ENCODE data around the gene DENND2D. TPM values are rescaled to one million over a fixed set of nuclear protein-coding genes. Genes with fewer than 3 reads are reported as not detected.

Gene DENND2D
- total RNA-seq, 1 donor, result 4.7 TPM

- H2AFZ ChIP-seq (ENCODE audit: low read length), result no peak overlapping the region
- no peaks in the 10 kb centered on the region for H3K27me3 ChIP-seq (ENCODE audit: insufficient read depth, low read length)
- H3K4me3 ChIP-seq (ENCODE audit: insufficient read depth, low read length), result no peak overlapping the region
- H3K4me2 ChIP-seq (ENCODE audit: insufficient read depth, low read length), result no peak overlapping the region
- no peaks in the 10 kb centered on the region for H3K79me2 ChIP-seq (ENCODE audit: insufficient read depth, low read length)
- no peak overlapping the region for H3K27ac ChIP-seq (ENCODE audit: low read depth, low read length)
- DNase-seq (ENCODE audit: insufficient read length, low spot score, missing footprints), result no peak
- no peaks in the 10 kb centered on the region for H3K36me3 ChIP-seq (ENCODE audit: insufficient read depth, low read length)
- H4K20me1 ChIP-seq (ENCODE audit: insufficient read depth, low read length), result no peaks in the 10 kb centered on the region
- H3K4me1 ChIP-seq (ENCODE audit: insufficient read depth, low read length), result no peaks in the 10 kb centered on the region
- TF ChIP-seq, protein P1, sequence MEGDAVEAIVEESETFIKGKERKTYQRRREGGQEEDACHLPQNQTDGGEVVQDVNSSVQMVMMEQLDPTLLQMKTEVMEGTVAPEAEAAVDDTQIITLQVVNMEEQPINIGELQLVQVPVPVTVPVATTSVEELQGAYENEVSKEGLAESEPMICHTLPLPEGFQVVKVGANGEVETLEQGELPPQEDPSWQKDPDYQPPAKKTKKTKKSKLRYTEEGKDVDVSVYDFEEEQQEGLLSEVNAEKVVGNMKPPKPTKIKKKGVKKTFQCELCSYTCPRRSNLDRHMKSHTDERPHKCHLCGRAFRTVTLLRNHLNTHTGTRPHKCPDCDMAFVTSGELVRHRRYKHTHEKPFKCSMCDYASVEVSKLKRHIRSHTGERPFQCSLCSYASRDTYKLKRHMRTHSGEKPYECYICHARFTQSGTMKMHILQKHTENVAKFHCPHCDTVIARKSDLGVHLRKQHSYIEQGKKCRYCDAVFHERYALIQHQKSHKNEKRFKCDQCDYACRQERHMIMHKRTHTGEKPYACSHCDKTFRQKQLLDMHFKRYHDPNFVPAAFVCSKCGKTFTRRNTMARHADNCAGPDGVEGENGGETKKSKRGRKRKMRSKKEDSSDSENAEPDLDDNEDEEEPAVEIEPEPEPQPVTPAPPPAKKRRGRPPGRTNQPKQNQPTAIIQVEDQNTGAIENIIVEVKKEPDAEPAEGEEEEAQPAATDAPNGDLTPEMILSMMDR (IDR thresholded peaks at IDR 0.05; ENCODE audit: extremely low read depth, low read depth, low read length), result no peak
- H3K9me3 ChIP-seq (ENCODE audit: low read depth, low read length), result no peaks in the 10 kb centered on the region
Observed at GRCh38 chr1:111242805-111243523, 42.5 kb upstream of the DENND2D start.

DNA sequence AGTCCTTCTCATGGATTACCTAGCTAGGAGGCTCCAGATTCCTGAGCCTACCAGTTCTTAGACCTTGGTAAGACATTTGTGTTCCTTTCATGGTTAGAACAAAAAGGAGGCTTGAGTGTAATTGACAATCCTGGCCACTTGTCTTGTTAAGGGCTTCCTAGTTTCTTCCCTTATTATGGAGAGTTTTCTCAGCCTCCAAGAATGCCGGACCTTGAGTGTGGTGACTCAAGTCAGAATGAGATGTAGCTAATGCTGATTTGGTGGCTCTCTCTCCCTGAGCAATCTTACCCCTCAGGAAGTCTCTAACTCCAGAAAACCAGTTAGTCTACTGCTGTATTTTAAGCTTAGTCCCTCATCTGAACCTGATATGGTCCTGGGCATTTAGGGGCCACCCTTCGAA is 41.4 kb upstream of the DENND2D start:
- no peaks in the 10 kb centered on the region for H3K9me3 ChIP-seq (ENCODE audit: low read depth, low read length)
- peak; percentile 77 for DNase-seq (ENCODE audit: insufficient read length, low spot score, missing footprints)
- H4K20me1 ChIP-seq (ENCODE audit: insufficient read depth, low read length), result no peaks in the 10 kb centered on the region
- H3K4me2 ChIP-seq (ENCODE audit: insufficient read depth, low read length), result no peak overlapping the region
- H3K4me1 ChIP-seq (ENCODE audit: insufficient read depth, low read length), result no peaks in the 10 kb centered on the region
- H3K27me3 ChIP-seq (ENCODE audit: insufficient read depth, low read length), result no peaks in the 10 kb centered on the region
- H2AFZ ChIP-seq (ENCODE audit: low read length), result no peak overlapping the region
- no peak overlapping the region for H3K27ac ChIP-seq (ENCODE audit: low read depth, low read length)
- no peak overlapping the region for H3K4me3 ChIP-seq (ENCODE audit: insufficient read depth, low read length)
- H3K36me3 ChIP-seq (ENCODE audit: insufficient read depth, low read length), result no peaks in the 10 kb centered on the region
- TF ChIP-seq, protein P1 (IDR thresholded peaks at IDR 0.05; ENCODE audit: extremely low read depth, low read depth, low read length), result no peak
- no peaks in the 10 kb centered on the region for H3K79me2 ChIP-seq (ENCODE audit: insufficient read depth, low read length)

GRCh38 chr1:111238056-111238795 is 37.8 kb upstream of the DENND2D start:
- H3K9me3 ChIP-seq (ENCODE audit: low read depth, low read length), result no peaks in the 10 kb centered on the region
- TF ChIP-seq, protein P1 (IDR thresholded peaks at IDR 0.05; ENCODE audit: extremely low read depth, low read depth, low read length), result no peak

DNA sequence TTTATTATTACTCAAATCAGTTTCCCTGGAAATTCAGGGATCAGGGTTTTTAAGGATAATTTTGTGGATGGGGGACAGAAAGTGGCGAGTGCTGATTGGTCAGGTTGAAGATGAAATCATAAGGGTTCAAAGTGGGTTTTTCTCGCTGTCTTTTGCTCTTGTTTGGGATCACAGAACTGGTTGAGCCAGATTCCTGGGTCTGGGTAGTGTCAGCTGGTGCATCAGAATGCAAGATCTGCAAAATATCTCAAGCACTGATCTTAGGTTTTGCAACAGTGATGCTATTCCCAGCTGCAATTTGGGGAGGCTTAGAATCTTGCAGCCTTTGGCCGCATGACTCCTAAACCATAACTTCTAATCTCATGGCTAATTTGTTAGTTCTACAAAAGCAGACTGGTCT is 36.4 kb upstream of the DENND2D start:
- H3K79me2 ChIP-seq (ENCODE audit: insufficient read depth, low read length), result no peaks in the 10 kb centered on the region
- no peak for DNase-seq (ENCODE audit: insufficient read length, low spot score, missing footprints)
- TF ChIP-seq, protein P1 (IDR thresholded peaks at IDR 0.05; ENCODE audit: extremely low read depth, low read depth, low read length), result no peak
- no peak overlapping the region for H3K27ac ChIP-seq (ENCODE audit: low read depth, low read length)
- H4K20me1 ChIP-seq (ENCODE audit: insufficient read depth, low read length), result no peaks in the 10 kb centered on the region
- H3K4me1 ChIP-seq (ENCODE audit: insufficient read depth, low read length), result peaks cover 14% of the 10 kb centered on the region
- no peaks in the 10 kb centered on the region for H3K36me3 ChIP-seq (ENCODE audit: insufficient read depth, low read length)
- H3K4me2 ChIP-seq (ENCODE audit: insufficient read depth, low read length), result no peak overlapping the region
- no peak overlapping the region for H2AFZ ChIP-seq (ENCODE audit: low read length)
- H3K9me3 ChIP-seq (ENCODE audit: low read depth, low read length), result no peaks in the 10 kb centered on the region
- H3K4me3 ChIP-seq (ENCODE audit: insufficient read depth, low read length), result no peak overlapping the region
- H3K27me3 ChIP-seq (ENCODE audit: insufficient read depth, low read length), result no peaks in the 10 kb centered on the region

More at GRCh38 chr1:111238056-111238795, 37.8 kb upstream of the DENND2D start:
- Histone ChIP-seq H3K4me2 (ENCODE audit: insufficient read depth, low read length) (no peak overlapping the region), H4K20me1 (ENCODE audit: insufficient read depth, low read length) (no peaks in the 10 kb centered on the region), H3K36me3 (ENCODE audit: insufficient read depth, low read length) (no peaks in the 10 kb centered on the region), H3K27ac (ENCODE audit: low read depth, low read length) (no peak overlapping the region), H3K27me3 (ENCODE audit: insufficient read depth, low read length) (no peaks in the 10 kb centered on the region), H3K4me1 (ENCODE audit: insufficient read depth, low read length) (peaks cover 14% of the 10 kb centered on the region), H3K79me2 (ENCODE audit: insufficient read depth, low read length) (no peaks in the 10 kb centered on the region), H2AFZ (ENCODE audit: low read length) (no peak overlapping the region), H3K4me3 (ENCODE audit: insufficient read depth, low read length) (no peak overlapping the region)
- no peak for DNase-seq (ENCODE audit: insufficient read length, low spot score, missing footprints)
